HCEC 1CT (cell line): ENCODE data around the gene PORCN.
"Not testable (repeated sequence)": the region's sequence is repeated elsewhere in the genome, so short reads cannot be mapped to it uniquely, and the experiment has no call there.

ENCODE experiments used
- DNase-seq: peaks from one replicate; pipeline ENCODE4 v3.0.0-alpha.2; 2017

Gene PORCN

DNA sequence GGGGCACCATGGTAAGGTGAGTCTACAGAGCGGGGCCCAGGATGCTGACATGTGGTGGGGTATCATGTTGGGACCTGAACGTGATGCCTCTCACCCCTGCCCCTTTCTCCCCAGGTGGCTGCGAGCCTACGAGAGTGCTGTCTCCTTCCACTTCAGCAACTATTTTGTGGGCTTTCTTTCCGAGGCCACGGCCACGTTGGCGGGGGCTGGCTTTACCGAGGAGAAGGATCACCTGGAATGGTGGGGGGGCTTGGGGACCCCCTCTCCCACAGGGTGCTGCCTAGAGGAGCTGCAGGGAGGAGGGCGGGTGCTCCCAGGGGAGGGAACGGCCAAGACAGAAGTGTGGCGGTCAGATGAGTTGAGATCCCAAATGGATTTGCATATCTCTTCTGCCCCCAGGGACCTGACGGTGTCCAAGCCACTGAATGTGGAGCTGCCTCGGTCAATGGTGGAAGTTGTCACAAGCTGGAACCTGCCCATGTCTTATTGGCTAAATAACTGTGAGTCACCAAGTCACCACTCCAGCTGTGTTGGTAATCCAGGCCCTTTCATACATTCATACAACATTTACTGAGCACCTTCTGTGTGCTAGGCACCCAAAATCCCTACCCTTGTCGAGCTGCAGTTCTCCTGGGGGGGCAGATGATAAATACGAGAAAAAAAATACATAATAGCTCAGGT is 5.5 kb downstream of the PORCN start:
- DNase-seq = no peak

- DNase-seq = no peak
Observed at GRCh38 chrX:48514868-48515460, 6.2 kb downstream of the PORCN start.

DNA sequence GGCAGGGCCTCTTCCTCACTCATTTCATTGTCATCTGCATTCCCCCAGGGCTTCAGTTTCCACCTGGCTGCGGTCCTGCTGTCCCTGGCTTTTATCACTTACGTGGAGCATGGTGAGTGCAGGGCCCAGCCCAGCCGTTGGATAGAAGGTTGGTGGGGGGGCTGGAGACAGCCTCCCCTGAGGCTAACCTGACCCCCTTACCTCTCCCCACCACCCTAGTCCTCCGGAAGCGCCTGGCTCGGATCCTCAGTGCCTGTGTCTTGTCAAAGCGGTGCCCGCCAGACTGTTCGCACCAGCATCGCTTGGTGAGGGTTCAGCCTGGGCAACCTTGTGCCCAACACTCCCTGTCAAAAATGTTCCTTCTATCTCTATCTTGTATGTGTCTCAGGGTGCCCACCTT is 7.0 kb downstream of the PORCN start:
- DNase-seq = no peak

GRCh38 chrX:48516285-48516684 is 7.5 kb downstream of the PORCN start:
- no peak for DNase-seq

GRCh38 chrX:48516987-48517386 is 8.2 kb downstream of the PORCN start:
- DNase-seq = no peak

GRCh38 chrX:48519481-48519880 is 10.7 kb downstream of the PORCN start:
- DNase-seq = not testable (repeated sequence)

- no peak for DNase-seq
Observed at GRCh38 chrX:48520455-48520854, 11.7 kb downstream of the PORCN start.

DNA sequence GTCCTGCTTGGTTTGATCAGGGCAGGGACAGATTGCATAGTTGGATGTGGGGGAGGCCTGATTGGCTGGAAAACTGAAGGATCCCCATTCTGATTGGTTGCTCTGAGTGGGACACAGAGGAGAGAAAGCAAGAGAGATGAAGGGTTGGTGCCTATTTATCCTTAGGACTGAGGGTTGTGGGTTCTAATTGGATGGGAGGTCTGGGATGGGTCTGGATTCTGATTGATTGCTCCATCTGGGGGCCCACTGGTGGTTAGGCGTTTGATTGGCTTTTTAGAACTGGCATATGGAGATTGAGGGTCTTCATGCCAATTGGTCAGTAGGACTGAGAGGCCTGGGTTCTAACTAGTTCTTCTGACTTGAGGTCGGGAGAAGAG is 12.2 kb downstream of the PORCN start:
- DNase-seq = peak; percentile 13

DNA sequence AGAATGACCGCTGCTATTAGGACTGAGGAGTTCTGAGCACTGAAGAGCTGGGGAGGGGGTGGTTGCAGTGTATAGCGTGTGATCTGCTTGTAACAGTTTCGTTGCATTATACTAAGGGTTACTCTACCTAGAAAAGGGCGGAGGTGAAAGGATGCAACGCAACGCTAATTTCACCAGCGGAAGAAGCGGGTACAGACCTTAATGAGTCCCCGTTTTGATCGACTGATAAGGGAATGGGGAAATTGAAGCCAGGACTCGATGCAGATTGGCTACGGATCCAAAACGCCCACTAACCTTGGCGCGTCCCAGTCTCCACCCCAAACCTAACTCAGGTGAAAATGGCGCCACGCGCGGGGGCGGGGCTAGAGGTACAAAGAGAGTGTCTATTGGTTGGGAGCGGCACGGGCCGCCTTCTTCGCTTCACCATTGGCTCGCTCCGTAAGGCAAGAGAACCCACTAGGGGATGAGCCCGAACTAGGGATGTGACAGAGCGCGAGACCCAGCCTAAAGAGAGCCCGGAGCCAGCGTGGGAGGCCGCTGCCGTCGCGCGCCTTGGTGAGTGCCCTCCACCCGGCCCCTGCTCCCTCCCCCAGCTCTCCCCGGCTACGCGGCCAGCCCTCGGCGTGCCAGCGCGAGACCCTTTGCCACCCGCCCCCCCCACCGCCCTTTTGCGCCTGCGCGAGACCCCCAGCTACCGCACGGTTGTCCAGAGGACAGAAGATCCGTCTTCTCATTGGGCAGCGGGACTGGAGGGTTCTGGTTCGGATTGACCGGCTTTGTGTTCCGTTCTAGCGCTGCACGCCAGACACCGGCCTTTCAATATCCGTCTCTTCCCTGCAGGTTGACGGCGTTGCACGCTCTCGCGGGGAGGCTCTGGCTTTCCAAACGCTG is 12.8 kb downstream of the PORCN start, which contains the start of gene EBP:
Gene EBP, plus strand, starts transcription at position 456 of the 891 bp plus-strand sequence. CDS start 1,964 bp downstream, outside the sequence.
- peak; percentile 81 for DNase-seq

- no peak for DNase-seq
Observed at GRCh38 chrX:48522291-48522690, 13.5 kb downstream of the PORCN start.

GRCh38 chrX:48523682-48524081 is 14.9 kb downstream of the PORCN start:
- no peak for DNase-seq

DNA sequence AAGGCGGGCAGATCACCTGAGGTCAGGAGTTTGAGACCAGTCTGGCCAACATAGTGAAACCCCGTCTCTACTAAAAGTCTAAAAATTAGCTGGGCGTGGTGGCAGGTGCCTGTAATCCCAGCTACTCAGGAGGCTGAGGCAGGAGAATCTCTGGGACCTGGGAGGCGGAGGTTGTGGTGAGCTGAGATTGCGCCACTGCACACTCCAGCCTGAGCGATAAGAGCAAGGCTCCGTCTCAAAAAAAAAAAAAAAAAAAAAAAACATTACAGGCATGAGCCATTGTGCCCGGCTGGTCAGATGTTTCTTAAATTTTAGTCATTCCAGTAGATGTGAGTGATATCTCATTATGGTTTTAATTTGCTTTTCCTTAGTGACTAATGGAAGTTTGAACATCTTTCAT is 17.1 kb downstream of the PORCN start:
- DNase-seq = not testable (repeated sequence)

DNA sequence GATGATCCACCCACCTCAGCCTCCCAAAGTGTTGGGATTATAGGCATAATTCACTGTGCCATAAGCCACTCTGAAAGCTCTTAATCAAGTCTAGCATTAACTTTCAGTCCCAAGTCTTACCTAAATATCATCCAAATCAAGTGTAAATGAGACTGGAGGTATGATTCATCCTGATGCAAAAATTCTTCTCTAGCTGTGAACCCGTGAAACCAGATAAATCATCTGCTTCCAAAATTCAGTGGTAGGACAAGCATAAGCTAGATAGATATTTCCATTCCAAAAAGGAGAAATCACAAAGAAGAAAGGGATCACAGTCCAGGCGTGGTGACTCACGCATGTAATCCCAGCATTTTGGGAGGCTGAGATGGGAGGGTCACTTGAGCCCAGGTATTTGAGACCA is 21.9 kb downstream of the PORCN start:
- DNase-seq = peak; percentile 21

DNA sequence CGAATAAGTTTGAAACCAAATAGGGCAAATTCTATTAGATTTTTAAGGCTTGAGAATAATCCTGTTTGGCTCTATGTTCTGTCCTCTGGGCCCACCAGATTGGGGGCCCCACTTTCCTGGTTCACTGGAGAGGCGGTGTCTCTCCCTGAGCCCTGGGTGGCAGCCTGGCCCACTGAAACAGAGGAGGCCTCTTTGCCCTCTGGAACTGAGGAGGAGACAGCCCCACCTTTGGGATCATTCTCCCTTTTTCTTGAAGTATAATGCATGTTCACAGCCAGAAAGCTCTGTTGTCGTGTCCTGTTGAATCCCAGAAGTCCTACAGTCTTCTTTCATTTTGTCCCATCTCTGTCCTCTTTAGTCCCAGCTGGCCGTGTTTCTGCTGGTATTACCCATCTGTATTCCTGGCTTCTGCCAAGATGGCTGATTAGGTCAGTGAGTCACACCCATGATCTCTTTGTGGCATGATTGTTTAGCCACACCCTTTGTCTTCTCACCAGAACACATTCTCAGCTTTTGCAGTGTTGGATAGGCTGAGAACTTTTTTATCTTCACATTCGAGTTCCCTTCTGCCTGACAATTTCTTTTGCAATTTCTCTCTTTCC is 22.7 kb downstream of the PORCN start:
- DNase-seq = peak; percentile 74

GRCh38 chrX:48532161-48532560 is 23.4 kb downstream of the PORCN start:
- DNase-seq = peak; percentile 15

- DNase-seq = no peak
Observed at GRCh38 chrX:48533165-48533564, 24.4 kb downstream of the PORCN start.

DNA sequence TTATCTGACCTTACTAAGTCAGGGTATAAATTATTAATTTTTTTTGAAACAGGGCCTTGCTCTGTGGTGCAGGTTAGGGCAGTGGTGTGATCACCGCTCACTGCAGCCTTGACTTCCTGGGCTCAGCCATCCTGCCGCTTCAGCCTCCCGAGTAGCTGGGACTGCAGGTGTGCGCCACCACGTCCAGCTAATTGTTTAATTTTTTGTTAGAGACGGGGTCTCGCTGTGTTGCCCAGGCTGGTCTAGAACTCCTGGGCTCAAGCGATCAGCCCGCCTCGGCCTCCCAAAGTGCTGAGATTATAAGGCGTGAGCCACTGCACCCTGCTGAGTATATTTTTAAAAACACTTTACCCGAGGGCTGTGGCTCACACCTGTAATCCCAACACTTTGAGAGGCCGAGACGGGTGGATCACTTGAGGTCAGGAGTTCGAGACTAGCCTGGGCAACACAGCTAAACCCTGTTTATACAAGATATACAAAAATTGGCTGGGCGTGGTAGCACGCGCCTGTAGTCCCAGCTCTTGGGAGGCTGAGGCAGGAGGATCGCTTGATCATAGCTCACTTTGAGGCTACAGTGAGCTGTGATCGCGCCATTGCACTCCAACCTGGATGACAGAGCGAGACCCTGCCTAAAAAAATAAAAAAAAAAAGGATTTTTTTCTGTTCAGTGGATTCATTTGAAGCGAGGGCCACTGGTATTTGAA is 30.0 kb downstream of the PORCN start:
- no peak for DNase-seq

DNA sequence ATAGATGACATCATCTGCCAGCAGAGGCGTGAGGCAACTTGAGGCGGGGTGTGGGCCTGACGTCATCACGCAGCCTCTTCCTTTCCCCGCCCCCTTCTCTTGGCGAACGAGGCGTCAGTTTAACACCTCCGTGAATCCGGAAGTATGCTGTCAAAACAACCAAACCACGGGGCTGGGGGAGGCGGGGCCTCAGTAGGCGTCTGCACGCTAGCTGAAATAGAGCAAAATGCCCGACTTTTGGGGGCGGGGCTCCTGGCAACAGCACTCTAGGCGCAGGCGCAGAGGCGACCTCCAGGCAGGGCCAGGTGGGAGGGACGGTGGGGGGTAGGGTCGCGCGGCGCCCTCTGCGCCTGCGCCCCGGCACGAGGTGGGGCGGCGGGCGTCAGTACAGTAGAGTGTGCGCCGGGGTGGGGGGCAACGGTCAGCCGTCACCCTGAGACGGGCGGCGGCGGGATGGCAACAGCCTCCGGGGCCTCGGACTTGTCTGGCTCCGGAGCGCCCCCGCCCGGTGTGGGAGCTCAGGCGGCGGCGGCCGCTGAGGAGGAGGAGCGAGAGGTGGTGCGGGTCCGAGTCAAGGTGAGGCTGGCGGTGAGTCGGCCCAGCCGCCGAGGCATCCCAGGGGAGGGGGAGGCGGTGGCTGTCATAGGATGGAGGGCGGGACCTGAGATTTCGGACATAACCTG is 30.7 kb downstream of the PORCN start, which contains the start of gene TBC1D25:
Gene TBC1D25, plus strand, starts transcription at position 370 of the 683 bp plus-strand sequence. Its CDS starts 84 bp downstream, at position 454.
- peak; percentile 93 for DNase-seq

DNA sequence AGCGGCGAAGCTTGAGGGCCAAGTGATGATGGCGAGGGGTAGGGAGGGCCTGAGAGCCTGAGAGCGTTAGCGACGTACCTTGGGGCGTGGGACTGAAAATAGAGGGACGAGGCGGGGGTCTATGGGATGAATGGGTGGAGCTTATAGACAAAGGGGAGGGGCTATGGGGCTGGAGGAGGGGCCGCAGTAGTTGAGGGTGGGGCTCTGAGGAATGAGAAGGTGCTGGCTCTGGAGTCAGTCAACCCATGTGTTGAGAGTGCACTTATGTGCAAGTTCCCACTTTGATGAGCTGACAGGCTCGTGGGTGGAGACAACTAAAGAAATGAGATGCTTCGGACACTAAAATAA is 31.2 kb downstream of the PORCN start:
- DNase-seq = no peak

DNA sequence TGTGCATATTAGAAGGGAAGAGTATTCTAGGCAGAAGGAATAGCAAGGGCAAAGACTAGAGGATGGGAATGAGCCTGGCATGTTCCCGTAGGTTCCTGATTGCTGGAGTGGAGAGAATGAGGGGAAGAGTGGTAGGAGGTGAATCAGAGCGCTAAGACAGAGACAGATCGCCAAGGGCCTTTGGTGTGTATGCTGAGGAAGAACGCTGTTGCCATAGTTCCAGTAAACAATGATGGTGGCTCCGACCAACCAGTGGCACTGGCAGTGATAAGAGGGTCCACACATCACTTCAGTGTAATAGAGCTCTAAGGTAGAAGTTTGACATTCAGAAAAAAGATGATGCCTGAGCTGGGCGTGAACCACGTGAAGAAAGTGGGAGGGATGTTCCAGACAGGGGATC is 31.7 kb downstream of the PORCN start:
- DNase-seq = no peak

- no peak for DNase-seq
Observed at GRCh38 chrX:48541140-48541814, 32.5 kb downstream of the PORCN start.
